GM12878 (cell line): Measurements from ENCODE around the gene SNX15. TPM values are rescaled to one million over a fixed set of nuclear protein-coding genes. Genes with fewer than 3 reads are reported as not detected.

ENCODE experiments used
- CHD1 ChIP-seq: IDR thresholded peaks from 2 replicates; pipeline ENCODE4 v1.6.1; 2012; ENCODE audit warnings: low read depth, low read length, improper control_type of control experiment
- CREM ChIP-seq: IDR thresholded peaks from 2 replicates; pipeline ENCODE4 v1.6.1; 2014; ENCODE audit warnings: antibody characterized with exemption, low read depth
- EP300 ChIP-seq, 2 experiments: fragments of 150-350 bp in 1 of 2; IDR thresholded peaks; 2 replicates each; pipeline ENCODE4 v1.6.1; 2011 to 2012; ENCODE audit warnings: low read depth in 2 of 2, low read length in 2 of 2, borderline replicate concordance in 1 of 2, improper control_type of control experiment in 1 of 2, inconsistent platforms in 1 of 2; ENCODE audit not compliant: control insufficient read depth in 1 of 2
- FOS ChIP-seq: IDR thresholded peaks from 3 replicates; pipeline ENCODE4 v1.6.1; 2011; ENCODE audit warnings: borderline replicate concordance; ENCODE audit not compliant: insufficient read length; ENCODE audit errors: extremely low read depth
- HDAC6 ChIP-seq: fragments of 200-600 bp; sonication (generic); IDR thresholded peaks from one replicate; pipeline ENCODE4 v1.8.0; 2017; ENCODE audit warnings: antibody characterized with exemption; ENCODE audit not compliant: unreplicated experiment
- HDGF ChIP-seq: fragments of 450-650 bp; IDR thresholded peaks from 2 replicates; pipeline ENCODE4 v1.6.1; 2016; ENCODE audit warnings: antibody characterized with exemption
- RAD21 ChIP-seq: IDR thresholded peaks from 2 replicates; pipeline ENCODE4 v1.6.1; 2011; ENCODE audit warnings: mild to moderate bottlenecking, low read depth, low read length, moderate library complexity; ENCODE audit not compliant: insufficient read depth
- RUNX3 ChIP-seq: IDR thresholded peaks from 2 replicates; pipeline ENCODE4 v1.6.1; 2012; ENCODE audit warnings: low read length, inconsistent platforms
- SREBF2 ChIP-seq: IDR thresholded peaks from 2 replicates; pipeline ENCODE4 v1.6.1; 2012; ENCODE audit warnings: mild to moderate bottlenecking, low read length
- polyA plus RNA-seq, 11 experiments: library from polyadenylated mRNA; depleted of rRNA in 4 of 11; unstranded in 6 of 11; stranded (reverse) in 5 of 11; fragments of >200 nt; fragmentation: Nextera tagmentation in 4 of 11; fragmentation: Illumina TruSeq in 1 of 11; extraction: Ambion mirVana in 4 of 11; extraction: Trizol in 1 of 11; gene quantifications; 1 replicate in 1 of 11; 2 replicates in 10 of 11; pipeline versions ENCODE4 v1.2.1 to v1.2.3, GENCODE V29; 2011 to 2016; ENCODE audit warnings: inconsistent platforms in 2 of 11, missing spikeins in 2 of 11, low read depth in 1 of 11
- total RNA-seq, 4 experiments: library from RNA; depleted of rRNA in 3 of 4; stranded (reverse); fragments of >200 nt in 3 of 4; fragmentation: Illumina TruSeq in 1 of 4; extraction: Trizol in 1 of 4; gene quantifications; 2 replicates each; pipeline versions ENCODE4 v1.2.1 to v1.2.3, GENCODE V29; 2013 to 2021
- TF ChIP-seq, protein P1 (sequence below): fragments of 450-650 bp; IDR thresholded peaks from 2 replicates; pipeline ENCODE4 v1.6.1; 2018; ENCODE audit warnings: mild to moderate bottlenecking, low read depth, moderate library complexity; ENCODE audit not compliant: partially characterized antibody

SNX15 gene
- total and polyA plus RNA-seq, 10 of the 15 experiments (the other 5 are each of a cell fraction or from before 2014, with no cell fraction given) = 2.4 to 24.0 (median 16.1) TPM

DNA sequence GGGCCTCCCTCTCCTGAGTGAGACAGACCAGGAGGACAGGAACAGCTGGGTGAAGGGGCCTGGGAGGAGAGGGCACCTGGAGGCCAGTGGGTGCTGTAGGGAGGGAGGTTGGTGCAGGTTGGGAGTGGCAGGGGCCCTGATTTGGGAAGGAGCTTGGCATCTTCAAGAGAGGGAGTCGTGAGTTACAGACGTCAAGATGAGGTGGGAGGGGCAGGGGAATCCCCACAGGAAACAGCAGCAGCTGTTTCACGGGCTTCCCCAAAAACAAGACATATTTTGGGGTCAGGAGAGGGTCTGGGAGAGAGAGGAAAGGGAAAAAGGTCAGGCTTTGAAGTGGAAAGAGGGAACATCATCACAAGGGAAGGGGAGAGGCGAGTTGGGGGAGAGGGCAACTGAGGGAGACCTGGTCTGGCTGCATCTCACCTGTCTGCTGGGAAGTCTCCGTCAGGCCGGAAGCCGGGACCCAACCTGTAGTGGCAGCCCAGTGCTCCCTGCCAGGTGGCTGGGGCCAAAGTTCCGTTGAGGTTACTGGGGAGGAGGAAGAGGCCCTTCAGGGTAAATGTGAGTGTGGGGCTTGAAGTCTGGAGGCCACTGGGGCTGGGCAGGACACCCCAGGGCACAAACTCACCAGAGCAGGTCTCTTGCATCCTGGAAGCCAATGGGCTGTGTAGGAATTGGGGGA lies 26.7 kb downstream of the SNX15 start (continued):
- TF ChIP-seq FOS (no peak), CREM (no peak), RUNX3 (0 out of 2 replicates have a peak, but pooled peaks have one; percentile 35), CHD1 (no peak), RAD21 (no peak), HDGF (0 out of 2 replicates have a peak, but pooled peaks have one; percentile 29), HDAC6 (no peak), SREBF2 (no peak), EP300 (IDR thresholded peaks at IDR 0.05; ENCODE audit: borderline replicate concordance in 1 of 2, control insufficient read depth in 1 of 2, low read depth in 2 of 2, low read length in 2 of 2) (no peak)
- TF ChIP-seq, protein P1, sequence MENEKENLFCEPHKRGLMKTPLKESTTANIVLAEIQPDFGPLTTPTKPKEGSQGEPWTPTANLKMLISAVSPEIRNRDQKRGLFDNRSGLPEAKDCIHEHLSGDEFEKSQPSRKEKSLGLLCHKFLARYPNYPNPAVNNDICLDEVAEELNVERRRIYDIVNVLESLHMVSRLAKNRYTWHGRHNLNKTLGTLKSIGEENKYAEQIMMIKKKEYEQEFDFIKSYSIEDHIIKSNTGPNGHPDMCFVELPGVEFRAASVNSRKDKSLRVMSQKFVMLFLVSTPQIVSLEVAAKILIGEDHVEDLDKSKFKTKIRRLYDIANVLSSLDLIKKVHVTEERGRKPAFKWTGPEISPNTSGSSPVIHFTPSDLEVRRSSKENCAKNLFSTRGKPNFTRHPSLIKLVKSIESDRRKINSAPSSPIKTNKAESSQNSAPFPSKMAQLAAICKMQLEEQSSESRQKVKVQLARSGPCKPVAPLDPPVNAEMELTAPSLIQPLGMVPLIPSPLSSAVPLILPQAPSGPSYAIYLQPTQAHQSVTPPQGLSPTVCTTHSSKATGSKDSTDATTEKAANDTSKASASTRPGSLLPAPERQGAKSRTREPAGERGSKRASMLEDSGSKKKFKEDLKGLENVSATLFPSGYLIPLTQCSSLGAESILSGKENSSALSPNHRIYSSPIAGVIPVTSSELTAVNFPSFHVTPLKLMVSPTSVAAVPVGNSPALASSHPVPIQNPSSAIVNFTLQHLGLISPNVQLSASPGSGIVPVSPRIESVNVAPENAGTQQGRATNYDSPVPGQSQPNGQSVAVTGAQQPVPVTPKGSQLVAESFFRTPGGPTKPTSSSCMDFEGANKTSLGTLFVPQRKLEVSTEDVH = no peak
